M059J (cell line): ENCODE results near the gene RRBP1. TPM values are rescaled to one million over a fixed set of nuclear protein-coding genes. Genes with fewer than 3 reads are reported as not detected.
"Not testable (repeated sequence)": the region's sequence is repeated elsewhere in the genome, so short reads cannot be mapped to it uniquely, and the experiment has no call there.

Source experiments
- DNase-seq: peaks from one replicate; pipeline ENCODE4 v3.0.0-alpha.2; 2012; ENCODE audit warnings: low read depth
- total RNA-seq: library from RNA; depleted of rRNA; stranded (reverse); fragments of >200 nt; shearing (Covaris generic); gene quantifications from 2 replicates; pipeline ENCODE4 v1.2.3, GENCODE V29; 2014

RRBP1 gene
- total RNA-seq, 1 experiment from 2014 or later, result 253 TPM

- DNase-seq, result peak; percentile 37
Measured at GRCh38 chr20:17662333-17663039, 19.6 kb downstream of the RRBP1 start.

- DNase-seq, result no peak
Measured at GRCh38 chr20:17661121-17661744, 20.8 kb downstream of the RRBP1 start.

DNA sequence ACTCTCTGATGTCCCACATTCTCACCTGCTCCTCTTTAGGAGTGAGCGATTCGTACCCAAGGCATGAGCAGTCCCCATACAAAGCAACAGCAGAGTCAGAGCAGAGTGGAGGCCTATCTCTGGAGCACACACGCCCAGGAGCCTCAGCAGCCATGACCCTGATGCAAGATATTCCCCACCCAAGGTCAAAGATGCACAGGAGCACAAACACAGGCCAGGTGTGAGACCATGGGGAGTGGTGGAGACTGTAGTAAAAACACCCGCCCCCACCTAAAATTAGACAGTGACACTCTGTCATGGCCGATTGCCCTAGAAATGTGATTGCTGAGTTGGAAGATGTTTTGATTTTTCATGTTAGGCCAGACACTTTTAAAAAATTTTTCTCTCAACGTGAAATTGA lies 21.4 kb downstream of the RRBP1 start:
- DNase-seq, result no peak

GRCh38 chr20:17659801-17660200 lies 22.2 kb downstream of the RRBP1 start:
- DNase-seq, result no peak

- DNase-seq, result not testable (repeated sequence)
Measured at GRCh38 chr20:17659344-17659743, 22.7 kb downstream of the RRBP1 start.

- DNase-seq, result no peak
Measured at GRCh38 chr20:17658648-17658993, 23.4 kb downstream of the RRBP1 start.

- DNase-seq, result no peak
Measured at GRCh38 chr20:17657898-17658647, 24.0 kb downstream of the RRBP1 start.

DNA sequence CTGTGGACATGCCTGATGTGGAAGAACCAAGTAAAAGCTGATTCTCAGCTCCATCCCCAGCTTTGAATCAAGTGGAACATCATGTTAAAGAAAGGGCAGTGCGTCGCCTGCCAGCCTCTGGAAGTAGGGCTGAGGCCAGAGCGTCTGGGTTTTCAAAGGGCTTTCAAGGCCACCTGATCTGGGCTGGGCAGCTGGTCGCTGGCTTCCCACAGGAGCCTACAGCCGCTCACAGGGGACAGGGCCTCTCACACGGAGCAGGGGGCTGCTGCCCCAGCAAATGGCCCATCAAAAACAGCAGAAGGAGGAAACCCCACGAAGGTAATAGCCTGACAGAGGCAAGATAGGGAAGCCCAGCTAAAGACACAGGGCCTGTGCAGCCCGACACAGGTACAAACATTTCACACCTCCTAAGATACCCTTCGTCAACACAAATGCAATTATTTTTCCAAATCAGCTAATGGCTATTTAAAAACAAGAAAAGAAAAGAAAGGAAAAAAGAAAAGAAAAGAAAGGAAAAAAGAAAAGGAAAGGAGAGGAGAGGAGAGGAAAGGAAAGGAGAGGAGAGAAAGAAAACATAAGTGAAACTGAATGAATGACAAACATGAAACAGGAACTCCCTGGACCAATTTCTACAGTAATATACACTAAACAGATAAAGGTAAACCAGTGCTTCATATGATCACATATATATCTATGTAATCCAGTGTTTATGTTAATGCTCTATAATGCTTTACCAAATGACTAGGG lies 24.8 kb downstream of the RRBP1 start:
- DNase-seq, result no peak

DNA sequence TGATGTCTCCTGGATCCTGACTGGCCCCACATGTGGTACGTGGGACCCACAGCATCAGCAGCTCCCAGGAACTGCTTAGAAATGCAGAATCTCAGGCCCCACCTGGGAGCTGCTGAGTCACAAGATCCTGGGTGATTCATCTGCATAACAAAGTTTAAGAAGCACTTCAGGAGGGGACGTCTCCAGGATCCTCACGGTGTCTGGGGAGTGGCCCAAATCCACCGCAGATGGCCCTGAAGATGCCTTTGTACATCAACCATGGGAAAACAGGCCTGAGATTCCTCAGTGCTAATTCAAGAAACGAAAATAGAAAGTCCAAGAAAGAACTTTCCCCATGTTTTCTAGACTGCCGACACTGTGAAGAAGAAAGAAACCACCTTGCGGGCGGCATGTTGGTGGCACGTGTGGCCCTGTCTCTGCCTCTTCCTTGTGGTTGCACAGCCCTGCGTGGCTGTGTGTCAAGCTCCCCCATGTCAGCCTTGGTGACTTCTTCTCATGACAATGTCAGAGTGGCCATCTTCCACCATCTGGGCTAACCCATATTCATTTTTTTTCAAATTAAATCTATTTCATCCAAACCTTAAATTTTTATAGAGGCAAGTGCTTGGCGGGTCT lies 26.1 kb downstream of the RRBP1 start:
- peak; percentile 57 for DNase-seq

DNA sequence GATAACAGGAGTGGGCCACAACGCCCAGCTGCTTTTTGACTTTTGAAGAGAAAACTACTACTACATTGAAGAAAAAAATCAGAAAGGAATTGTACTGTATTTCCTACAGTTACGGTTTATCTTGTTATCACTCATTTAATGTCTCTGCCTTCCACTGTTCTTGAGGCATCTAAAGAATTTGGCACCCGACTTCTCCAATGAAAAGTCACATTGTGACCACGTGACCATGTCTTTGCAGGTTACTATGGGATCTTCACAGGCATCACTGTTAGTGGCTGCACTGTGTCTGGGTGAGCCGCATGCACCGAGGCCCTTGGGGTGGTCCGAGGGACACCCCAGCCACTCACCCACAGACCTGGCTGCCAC lies 26.8 kb downstream of the RRBP1 start:
- no peak for DNase-seq

DNA sequence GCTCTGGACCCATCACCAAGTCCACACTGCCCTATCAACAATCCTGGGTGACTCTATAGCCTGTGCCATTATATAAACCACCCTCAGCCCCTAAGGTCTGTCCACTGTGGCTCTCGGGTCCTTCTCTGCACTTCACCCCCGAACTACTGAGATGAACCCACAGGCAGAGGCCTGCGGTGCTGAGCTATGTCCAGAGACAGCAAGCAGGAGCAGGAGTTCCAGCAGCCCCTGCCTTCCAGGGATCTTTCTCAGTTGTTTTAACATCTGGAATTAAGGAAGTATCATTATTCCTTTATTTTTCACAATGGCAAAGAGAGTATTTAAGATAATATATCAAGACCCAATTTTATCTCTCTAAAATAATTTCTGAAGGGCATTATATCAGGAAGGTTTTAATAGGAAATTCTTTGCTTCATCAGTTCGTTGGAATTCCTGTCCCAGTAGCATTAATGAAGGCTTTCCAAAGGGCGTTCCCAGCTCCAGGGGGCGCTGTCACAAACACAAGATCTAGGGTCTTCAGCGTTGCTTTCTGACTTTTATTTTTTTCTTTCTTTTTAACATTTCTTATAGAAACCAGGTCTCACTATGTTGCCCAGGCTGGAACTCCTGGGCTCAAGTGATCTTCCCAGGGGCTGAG lies 27.3 kb downstream of the RRBP1 start:
- peak; percentile 25 for DNase-seq

DNA sequence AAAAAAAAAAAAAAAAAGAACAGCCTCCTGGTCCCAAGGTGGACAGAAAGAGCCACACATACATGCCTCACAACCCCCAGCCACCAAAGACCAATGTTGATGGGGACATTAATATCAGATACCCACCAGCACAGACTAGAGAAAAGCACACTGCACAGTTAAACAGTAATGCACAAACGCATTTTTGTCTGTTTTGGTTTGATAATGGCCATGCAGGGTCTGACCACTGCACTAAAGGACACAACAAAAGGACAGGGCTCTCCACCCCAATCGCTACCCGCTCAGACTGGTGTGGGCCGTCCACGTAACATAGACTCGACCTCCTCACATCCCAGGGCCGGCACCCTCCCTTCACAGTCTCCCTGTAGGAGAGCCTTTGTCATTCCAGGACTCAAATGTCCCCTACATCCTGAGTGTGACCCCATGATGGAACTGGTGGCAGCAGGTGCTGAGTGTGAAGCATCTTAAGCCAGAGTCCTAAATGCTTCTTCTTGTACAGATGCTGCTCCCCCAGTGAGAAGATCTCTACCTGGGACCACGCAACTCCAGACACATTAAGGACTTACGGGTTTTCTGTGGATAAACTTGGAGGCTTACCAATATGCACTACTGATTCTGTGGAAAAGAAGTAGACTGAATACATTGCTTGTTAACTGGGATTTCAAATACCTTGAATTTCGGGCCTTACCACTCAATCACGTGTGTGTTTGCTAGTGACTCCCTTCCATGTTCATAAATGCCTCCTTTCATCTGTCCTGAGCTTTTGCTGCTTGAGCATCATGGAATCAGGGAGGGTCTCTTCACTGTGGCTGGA lies 28.0 kb downstream of the RRBP1 start:
- DNase-seq, result no peak

DNA sequence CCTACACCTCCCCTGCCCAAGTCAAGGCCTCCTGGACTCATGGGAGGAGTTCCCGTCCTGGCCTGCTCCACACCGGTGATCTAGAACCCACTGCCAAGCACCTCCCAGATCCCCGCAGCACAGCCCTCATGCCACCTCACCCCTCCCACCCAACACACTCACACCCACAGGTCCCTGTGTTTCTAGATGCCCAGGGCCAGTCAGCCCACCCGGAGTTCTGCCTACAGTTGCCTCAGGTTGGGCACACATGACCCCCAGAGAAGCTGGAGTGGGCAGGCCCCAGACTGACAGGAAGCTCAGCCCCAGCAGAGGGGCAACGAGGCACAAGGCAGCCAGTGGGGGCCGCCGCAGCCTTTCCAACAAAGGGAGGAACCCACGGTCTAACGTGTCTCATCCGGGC lies 29.6 kb downstream of the RRBP1 start:
- DNase-seq, result no peak

DNA sequence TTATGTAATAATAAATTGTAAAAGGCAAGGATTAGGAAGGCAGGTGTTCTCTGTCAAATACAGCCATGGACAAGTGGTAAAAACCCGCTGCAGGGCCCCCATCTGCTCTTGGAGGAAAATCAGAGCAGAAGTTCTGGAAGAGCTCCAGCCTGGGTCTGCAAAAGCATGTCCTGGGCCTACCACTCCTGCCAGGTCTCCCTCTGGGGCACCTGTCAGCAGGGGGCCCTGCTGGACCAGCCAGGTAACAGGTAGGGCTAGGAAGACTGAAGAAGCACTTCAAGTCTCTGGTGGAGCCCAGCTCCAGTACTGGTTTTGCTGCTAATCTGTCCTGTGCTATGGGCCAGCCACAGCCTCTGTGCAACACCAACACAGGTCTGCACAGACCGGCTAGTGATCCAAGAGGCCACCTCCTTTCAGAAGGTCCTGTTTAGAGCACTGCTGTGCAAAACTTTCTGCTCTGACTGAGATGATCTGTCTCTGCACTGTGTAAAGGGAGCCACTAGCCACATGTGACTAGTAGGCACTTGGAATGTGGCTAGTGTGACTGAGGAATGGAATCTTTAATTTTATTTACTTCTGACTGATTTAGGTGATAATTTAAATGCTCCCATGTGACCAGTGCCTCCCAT lies 30.2 kb downstream of the RRBP1 start:
- DNase-seq, result no peak

- DNase-seq, result no peak
Measured at GRCh38 chr20:17651129-17651759, 30.8 kb downstream of the RRBP1 start.

DNA sequence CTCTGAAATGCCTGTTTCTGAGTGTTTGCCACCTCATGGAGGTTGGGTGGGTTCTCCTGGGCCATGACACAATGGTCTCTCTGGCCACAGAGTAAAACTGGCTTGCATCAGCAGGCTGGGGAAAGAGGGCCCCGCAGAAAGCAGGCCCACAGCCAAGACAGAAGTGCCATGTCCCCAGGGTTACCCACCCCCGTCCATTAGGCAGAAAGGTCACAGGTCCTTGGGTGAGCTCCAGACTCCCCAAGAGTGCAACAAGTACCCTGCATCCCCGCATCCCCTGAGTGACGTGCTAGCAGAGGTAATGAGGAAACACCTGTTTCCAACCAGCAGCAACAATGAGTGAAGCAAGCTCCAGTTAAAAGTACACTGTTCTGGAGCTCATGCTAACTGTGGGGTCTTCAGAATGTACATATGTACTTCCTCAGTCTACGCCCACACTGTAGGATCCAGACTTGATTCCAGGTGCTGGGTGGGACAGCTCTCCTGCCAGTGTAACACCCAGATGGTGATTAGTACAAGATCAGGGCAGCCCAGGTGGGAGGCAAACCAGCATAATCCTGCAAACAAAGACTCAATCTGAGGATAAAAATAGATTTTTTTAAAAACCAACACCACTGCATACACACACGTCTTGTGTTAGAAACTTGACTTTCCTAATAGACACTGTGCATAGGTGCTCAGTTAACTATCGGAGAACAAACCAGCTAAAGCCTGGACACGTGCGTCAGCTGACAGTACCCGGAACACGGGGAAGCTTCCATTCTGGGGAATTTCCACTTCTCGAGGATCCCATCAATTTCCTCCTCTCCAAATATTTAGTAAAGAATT lies 31.5 kb downstream of the RRBP1 start:
- no peak for DNase-seq

DNA sequence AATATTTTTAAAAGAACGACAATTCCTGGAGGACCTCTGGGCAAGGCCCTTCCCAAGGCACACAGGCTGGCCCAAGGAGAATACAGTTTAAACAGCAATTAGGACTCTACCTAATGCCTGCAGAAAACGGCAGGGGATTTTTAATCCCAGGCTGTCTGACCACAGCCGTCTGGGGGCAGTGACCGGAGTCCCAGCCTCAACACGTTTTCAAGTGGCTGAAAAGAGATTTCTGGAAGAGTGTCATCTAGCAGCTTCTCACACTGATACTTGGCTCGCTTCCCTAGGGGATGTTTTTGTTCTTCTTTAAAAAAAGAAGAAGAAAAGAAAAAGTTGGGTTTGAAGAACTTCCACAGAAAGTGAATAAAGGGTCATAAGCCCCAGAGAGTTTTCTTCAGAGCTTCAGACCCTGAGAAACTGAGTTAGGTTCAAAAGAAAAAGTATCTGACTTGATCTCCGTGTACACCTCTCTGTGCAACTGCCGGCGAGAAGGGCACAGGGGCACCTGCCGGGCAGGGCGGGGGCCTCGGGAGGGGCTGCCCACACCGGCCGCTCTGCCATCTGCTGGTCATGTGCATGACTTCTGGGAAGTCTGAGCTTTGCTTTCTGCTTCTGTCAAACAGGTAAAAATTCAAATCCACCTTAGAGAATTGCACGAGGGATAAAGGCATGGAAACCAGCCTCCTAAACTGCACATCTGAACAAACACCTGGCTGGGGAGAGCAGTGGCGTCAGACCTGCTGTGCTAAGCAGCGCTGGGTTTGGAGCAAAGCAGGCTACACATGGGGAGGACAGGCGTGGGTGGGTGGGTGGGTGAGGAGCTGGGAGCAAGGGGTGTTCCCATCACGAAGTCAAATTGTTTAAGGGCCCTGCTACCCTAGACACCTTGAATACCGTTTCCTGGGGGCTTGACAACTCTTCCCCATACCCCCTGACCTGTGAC lies 33.0 kb downstream of the RRBP1 start:
- no peak for DNase-seq

- DNase-seq, result no peak
Measured at GRCh38 chr20:17648315-17648646, 33.8 kb downstream of the RRBP1 start.
